Pulmonary artery endothelial cell (primary cell): ENCODE results near the gene HPS6. TPM values are rescaled to one million over a fixed set of nuclear protein-coding genes. Genes with fewer than 3 reads are reported as not detected.
A peak's percentile ranks its signal among the peaks of the same experiment; 100 is the strongest.

Experiments
- DNase-seq: peaks from one replicate; pipeline ENCODE4 v3.0.0-alpha.2; 2011; ENCODE audit warnings: low read depth, low spot score
- total RNA-seq: library from RNA; depleted of rRNA; stranded (reverse); fragments of >200 nt; gene quantifications from 2 replicates; pipeline ENCODE4 v1.2.3, GENCODE V29; 2014

HPS6 gene
- total RNA-seq, 1 donor from 2014 or later: 41.9 TPM

GRCh38 chr10:102068216-102068615, 3.1 kb downstream of the HPS6 start:
- DNase-seq: no peak

DNA sequence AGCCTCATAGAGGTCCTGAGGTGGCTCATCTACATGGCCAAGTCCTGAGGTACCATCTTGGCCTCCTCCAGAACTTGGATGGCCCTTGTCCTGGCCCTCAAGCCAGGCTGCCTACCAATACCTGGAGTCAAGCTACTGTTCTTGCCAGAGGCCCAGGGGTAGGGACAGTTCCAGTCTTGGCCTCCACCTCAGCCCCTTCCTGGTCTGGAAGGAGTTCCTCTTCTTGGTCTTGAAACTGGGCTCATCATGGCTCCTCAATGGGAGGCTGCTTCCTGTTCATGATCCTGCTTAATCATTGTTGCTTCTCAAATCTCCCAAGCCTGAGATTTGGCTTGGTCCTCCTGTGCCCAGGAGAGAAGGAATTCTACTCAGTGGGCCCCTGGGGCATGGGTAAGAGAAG, 3.9 kb downstream of the HPS6 start:
- no peak for DNase-seq

- peak; percentile 45 for DNase-seq
Observed at GRCh38 chr10:102072673-102073527, 7.8 kb downstream of the HPS6 start.

GRCh38 chr10:102083541-102083940, 18.4 kb downstream of the HPS6 start:
- DNase-seq: no peak

DNA sequence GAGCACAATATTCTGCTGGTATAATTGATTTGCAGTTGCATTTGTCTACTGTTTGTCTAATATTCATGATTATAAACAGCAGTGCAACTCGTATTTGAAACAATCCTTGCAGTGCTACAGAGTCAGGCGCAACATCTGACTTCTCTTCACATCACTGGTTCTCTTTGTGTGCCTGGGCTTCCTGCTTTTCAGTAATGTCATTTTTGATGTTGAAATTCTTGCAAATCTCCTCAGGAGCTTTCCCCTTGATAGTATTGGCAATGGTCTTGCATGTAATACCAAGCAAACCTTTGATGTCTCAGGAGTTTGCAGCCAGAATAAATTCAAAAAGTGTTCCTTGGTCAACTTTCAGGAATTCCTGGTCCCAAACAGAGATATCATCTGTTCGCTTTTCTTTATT, 20.2 kb downstream of the HPS6 start:
- no peak for DNase-seq

GRCh38 chr10:102086196-102086595, 21.0 kb downstream of the HPS6 start:
- no peak for DNase-seq

DNA sequence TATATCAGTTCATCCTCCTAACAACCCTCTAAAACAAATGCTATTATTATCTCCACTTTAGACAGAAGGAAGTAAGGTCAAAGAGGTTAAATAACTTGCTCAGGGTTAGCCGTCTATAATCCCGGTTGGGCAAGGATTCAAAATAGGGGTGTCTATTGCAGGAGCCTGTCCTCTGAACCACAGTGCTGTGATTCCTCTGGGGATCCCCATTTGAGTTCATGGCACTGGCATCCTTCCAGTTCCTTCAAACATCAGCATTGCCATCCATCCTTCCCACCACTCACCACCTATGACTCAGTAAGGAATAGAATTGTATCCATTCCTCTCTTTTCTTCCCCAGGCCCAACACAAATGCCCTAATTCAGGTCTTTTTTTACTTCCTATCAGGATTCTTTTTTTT, 25.6 kb downstream of the HPS6 start:
- DNase-seq: no peak

- no peak for DNase-seq
Observed at GRCh38 chr10:102096449-102096848, 31.3 kb downstream of the HPS6 start.

DNA sequence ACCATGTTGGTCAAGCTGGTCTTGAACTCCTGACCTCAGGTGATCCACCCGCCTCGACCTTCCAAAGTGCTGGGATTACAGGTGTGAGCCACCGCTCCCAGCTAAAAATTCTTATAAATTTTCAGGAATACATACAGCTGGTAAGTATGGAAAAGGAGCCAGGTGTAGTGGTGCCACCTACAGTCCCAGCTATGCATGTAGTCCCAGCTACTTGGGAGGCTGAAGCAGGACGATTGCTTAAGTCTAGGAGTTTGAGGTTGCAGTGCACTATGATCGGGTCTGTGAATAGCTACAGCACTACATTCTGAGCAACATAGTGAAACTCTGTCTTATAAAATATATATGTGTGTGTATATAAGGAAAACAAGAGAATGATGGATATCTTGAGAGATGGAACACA, 36.0 kb downstream of the HPS6 start:
- DNase-seq: no peak

DNA sequence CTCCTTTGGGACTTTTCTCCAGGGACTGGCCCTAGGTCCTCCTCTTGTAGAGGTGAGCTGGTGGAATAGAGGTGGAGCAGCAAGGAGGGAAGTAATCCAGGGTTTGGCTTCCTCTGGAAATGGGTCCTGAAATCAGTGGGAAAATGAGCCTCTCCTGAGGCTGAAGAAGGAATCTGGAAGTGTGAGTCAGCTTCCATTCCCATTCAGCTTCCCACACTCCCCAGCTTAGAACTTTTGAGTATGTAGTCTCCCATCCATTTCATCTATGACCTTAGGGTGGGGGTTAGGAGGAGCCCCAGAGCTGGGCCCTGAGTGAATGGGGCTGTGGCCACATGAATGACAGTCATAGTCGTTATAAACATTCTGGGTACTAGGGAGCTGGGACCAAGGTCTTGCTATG, 37.3 kb downstream of the HPS6 start:
- DNase-seq: no peak

DNA sequence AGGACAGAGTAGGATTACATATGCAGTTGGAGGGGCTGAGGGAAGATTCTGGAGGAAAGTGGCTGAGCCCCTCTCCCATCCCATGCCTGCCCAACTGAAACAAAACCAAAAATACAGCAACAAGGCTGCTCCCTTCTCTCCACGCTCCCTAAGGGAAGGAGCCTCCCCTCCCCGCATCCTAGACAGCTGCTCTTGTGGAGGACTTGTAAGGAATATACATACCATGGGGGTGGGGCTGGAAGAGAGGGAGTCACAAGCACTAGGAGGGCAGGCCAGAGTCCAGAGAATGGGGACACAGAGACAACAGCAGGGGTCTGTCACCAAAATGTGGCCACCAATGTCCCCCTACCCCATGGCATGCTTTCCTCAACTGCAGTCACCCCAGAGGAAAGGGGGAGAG, 41.8 kb downstream of the HPS6 start:
- DNase-seq: no peak

DNA sequence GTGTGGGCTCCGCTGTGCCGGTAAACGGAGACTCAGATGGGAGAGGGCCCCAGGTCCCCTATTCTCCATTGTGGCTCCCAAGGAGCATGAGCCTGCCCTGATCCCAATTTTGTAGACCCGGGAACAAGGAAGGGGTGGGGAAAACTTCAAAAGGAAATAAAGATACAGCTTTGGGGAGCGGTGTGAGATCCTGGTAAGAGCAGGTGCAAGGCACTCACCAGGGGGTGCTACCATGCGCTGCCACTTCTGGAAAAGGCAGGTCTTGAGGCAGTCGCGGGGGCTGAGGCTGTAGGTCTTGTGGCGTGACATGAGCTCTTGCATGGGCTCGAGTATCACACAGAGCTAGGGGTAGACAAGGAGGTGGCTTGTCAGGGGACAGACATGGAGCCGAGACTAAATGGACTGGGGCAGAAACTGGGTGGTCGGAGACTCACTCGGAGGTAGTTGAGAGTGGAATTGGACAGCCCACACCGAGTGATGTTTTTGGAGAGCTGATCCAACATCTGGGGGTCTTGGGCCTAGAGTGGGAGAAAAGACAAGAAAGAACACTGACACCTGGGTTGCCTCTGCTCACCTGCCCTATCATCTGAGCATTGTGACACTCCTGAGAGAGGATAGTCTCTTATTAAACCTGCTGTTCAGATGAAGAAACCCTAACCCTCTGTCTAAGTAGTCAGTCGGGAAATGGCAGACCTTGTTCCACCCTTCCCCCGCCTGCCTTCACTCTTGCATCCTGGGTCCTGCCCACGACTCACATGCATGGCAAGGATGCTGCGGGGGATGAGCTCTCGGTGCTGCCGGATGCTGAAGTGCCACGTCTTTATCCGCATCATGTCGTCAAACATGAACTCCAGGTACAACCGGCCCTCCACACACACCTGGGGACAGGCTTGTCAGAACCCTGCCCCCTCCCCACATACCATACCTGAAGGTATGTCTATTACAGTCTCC, 44.3 kb downstream of the HPS6 start:
- DNase-seq: no peak

- no peak for DNase-seq
Observed at GRCh38 chr10:102111276-102111675, 46.1 kb downstream of the HPS6 start.

DNA sequence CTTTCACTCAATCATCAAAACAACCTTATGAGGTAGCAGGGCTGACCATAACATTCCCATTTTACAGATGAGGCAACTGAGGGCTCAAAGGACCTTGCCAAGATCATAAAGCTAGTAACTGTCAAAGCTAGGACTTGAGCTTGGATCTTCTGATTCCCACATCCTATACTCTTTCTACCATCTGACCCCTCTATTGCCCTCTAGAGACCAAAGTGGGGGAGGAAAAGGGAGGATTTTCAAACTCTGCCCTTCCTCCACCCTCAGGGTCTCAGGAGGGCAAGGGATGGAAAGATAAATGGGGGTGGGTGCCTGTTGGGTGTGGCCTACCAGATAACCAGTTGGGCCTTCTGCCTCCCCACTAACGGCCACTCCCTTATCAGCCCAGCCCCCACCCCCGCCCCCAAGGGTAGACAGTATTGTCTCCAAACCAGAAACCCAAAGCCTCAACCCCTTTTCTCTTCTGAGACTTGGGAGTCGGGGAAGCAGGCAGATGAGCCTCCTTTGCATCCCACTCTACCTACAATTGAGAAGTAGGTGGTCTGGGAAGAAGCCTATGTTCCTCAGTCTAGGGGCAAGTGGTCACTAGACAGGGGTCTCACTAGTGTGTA, 47.2 kb downstream of the HPS6 start:
- DNase-seq: no peak

DNA sequence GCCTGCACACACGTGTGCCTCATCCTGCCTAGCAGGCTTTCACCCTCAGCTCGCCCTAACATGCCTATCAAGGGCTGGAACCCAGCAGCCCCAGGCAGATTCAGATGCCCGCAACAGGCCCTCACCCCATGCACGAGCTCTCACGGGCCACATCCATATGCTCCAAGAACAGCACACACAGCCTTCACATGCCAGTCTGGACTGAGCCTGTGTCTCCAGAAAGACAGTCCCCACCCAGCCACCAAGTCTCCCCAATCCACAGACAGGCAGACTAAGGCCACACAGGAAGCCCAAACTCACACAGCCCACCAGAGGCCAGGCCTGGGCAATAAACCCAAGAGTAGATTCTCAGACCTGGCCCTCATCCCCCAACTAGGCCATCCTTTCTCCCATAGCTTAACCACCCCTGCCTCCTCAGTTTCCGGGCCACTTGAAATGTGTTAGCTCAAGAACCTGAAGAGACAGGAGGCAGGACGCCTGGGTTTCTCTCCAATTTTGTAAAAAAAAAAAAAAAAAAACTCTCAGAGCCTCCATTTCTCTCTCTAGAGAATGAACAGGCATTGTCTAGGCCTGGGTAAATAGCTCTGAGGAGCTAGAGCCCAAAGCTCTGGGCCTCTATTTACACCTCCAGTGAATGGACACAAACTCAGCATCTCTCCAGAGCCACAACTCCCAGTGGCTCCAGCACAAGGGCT, 48.3 kb downstream of the HPS6 start:
- no peak for DNase-seq

- no peak for DNase-seq
Observed at GRCh38 chr10:102113956-102114857, 49.1 kb downstream of the HPS6 start.

DNA sequence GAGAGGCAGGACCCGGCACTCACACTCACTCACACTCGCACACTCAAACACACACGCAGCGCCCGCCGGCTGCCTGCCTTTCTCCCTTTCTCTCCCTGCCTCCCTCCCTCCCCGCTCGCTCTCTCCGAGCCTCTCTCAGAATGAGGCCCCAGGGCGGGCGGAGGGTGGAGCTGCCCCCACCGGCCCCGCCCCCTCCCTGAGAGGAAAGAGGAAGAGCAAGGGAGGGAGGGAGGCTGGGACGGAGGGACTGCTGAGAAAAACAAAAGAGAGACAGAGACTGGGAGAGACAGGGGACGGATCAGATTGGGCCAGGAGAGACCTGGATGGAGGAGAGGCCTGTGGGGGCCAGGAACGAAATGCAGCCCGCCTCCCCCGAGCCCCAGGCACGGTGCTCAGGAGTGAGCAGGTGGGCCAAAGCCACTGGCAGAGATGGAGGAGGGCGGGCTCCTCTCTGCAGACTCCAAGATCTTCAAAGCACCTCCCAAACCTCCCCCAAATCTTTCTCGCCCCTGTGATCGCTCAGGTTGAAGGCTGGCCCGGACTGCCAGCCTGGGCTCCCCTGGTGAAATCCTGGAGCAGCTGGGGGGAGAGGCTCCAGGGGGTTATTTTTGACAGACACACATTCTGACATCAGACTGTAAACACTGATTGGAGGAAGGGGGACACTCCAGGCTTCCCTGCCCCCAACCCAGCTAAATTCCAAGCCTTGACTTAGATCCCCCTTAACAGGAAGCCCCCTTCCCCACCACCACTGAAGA, 49.9 kb downstream of the HPS6 start:
- DNase-seq: no peak

- DNase-seq: no peak
Observed at GRCh38 chr10:102115775-102116174, 50.6 kb downstream of the HPS6 start.

- DNase-seq: no peak
Observed at GRCh38 chr10:102116656-102117055, 51.5 kb downstream of the HPS6 start.
